Endothelial cell of umbilical vein (primary cell): ENCODE data around the gene GPR17. TPM values are rescaled to one million over a fixed set of nuclear protein-coding genes. Genes with fewer than 3 reads are reported as not detected.

Experiments used
- BruUV-seq: library from RNA; stranded (reverse); fragments of 400-500 nt; replicated peaks from 2 replicates; lab custom pipeline; 2021; lab: Mats Ljungman, UMichigan
- CTCF ChIA-PET: fragments of 300-600, 350-600 bp; sonication (Branson Sonifier 250); formaldehyde crosslinking; loops from one replicate; lab custom pipeline; 2021; ENCODE audit warnings: antibody characterized with exemption, inconsistent platforms; lab: Charles Lee
- POLR2A ChIA-PET: fragments of 300-600, 350-600 bp; sonication (Branson Sonifier 250); formaldehyde crosslinking; loops from one replicate; lab custom pipeline; 2021; ENCODE audit warnings: antibody characterized with exemption, inconsistent platforms; lab: Charles Lee
- DNase-seq: peaks from one replicate; pipeline ENCODE4 v3.0.0-alpha.2; 2011; ENCODE audit warnings: low read depth, low spot score
- FAIRE-seq: peaks from 2 replicates; lab custom pipeline; 2011; peaks lifted over from hg19 to GRCh38; lab: Jason Lieb, UNC
- H2AFZ ChIP-seq: 2 replicates; pipeline ENCODE4 v1.6.0; 2012; ENCODE audit warnings: low read depth, low read length, control low read depth, inconsistent platforms
- H3K27ac ChIP-seq: 2 replicates; pipeline ENCODE4 v1.5.1; 2011; ENCODE audit warnings: low read depth, mild to moderate bottlenecking, control low read depth, low read length, moderate library complexity; ENCODE audit not compliant: insufficient read depth
- H3K27me3 ChIP-seq, 2 experiments: 2 replicates each; pipeline versions ENCODE4 v1.6.0 to v1.6.1; 2011; ENCODE audit warnings: low read length in 2 of 2, mixed read lengths in 1 of 2; ENCODE audit not compliant: control insufficient read depth in 2 of 2, insufficient read depth in 2 of 2
- H3K36me3 ChIP-seq, 2 experiments: 2 replicates in 1 of 2; 3 replicates in 1 of 2; pipeline ENCODE4 v1.5.1; 2011; ENCODE audit warnings: low read length in 2 of 2, mild to moderate bottlenecking in 1 of 2, moderate library complexity in 1 of 2; ENCODE audit not compliant: control insufficient read depth in 2 of 2, insufficient read depth in 2 of 2; ENCODE audit errors: extremely low read depth in 1 of 2
- H3K4me1 ChIP-seq: 3 replicates; pipeline ENCODE4 v1.5.1; 2011; ENCODE audit warnings: mild to moderate bottlenecking, low read length; ENCODE audit not compliant: control insufficient read depth, insufficient read depth; ENCODE audit errors: extremely low read depth
- H3K4me2 ChIP-seq: 2 replicates; pipeline ENCODE4 v1.6.1; 2011; ENCODE audit warnings: low read length, control low read depth, mixed read lengths; ENCODE audit not compliant: insufficient read depth
- H3K4me3 ChIP-seq, 3 experiments: fragments of 200-600 bp in 1 of 3; sonication (generic), shearing (Covaris generic) in 1 of 3; replicated peaks in 1 of 3; 2 replicates each; pipeline ENCODE4 v1.5.1; 2011 to 2016; ENCODE audit warnings: control low read depth in 3 of 3, low read length in 3 of 3, mild to moderate bottlenecking in 2 of 3, inconsistent platforms in 1 of 3, low read depth in 1 of 3, moderate library complexity in 1 of 3; ENCODE audit not compliant: insufficient read depth in 1 of 3
- H3K79me2 ChIP-seq: 2 replicates; pipeline ENCODE4 v1.6.0; 2012; ENCODE audit warnings: low read length, inconsistent platforms; ENCODE audit not compliant: control insufficient read depth, insufficient read depth
- H3K9ac ChIP-seq: replicated peaks from 2 replicates; pipeline ENCODE3; 2011; ENCODE audit warnings: low read length, control low read depth; ENCODE audit not compliant: insufficient read depth; ENCODE audit errors: extremely low read depth
- H3K9me1 ChIP-seq: replicated peaks from 3 replicates; pipeline ENCODE4 v1.6.0; 2011; ENCODE audit warnings: mild to moderate bottlenecking, low read length; ENCODE audit not compliant: control insufficient read depth, insufficient read depth; ENCODE audit errors: extremely low read depth
- H3K9me3 ChIP-seq: replicated peaks from 2 replicates; pipeline ENCODE4 v1.5.1; 2012; ENCODE audit warnings: low read length, inconsistent platforms; ENCODE audit not compliant: control insufficient read depth, insufficient read depth
- H4K20me1 ChIP-seq: replicated peaks from 2 replicates; pipeline ENCODE3; 2011; ENCODE audit warnings: mild to moderate bottlenecking, low read length; ENCODE audit not compliant: control insufficient read depth, insufficient read depth; ENCODE audit errors: extremely low read depth
- EZH2 ChIP-seq: IDR thresholded peaks from 2 replicates; pipeline ENCODE4 v1.6.1; 2012; ENCODE audit warnings: borderline replicate concordance, low read depth, mild to moderate bottlenecking, moderate library complexity, low read length, inconsistent platforms; ENCODE audit not compliant: severe bottlenecking
- FOS ChIP-seq: IDR thresholded peaks from 2 replicates; pipeline ENCODE4 v1.6.1; 2011; ENCODE audit warnings: mild to moderate bottlenecking, low read length, moderate library complexity, borderline replicate concordance; ENCODE audit not compliant: insufficient read depth
- GATA2 ChIP-seq: IDR thresholded peaks from 2 replicates; pipeline ENCODE4 v1.7.0; 2011; ENCODE audit warnings: low read depth, mild to moderate bottlenecking, moderate library complexity, mixed read lengths, low read length; ENCODE audit not compliant: insufficient read length, insufficient read depth
- JUN ChIP-seq: IDR thresholded peaks from 2 replicates; pipeline ENCODE4 v1.6.1; 2011; ENCODE audit warnings: borderline replicate concordance, low read depth; ENCODE audit not compliant: insufficient read length, insufficient read depth
- MYC ChIP-seq: IDR thresholded peaks from one replicate; pipeline ENCODE4 v1.6.1; 2011; ENCODE audit warnings: mild to moderate bottlenecking, low read depth, low read length
- POLR2A ChIP-seq: IDR thresholded peaks from 2 replicates; pipeline ENCODE4 v1.6.1; 2012; ENCODE audit warnings: low read depth, mild to moderate bottlenecking, control low read depth, low read length
- POLR2AphosphoS5 ChIP-seq: IDR thresholded peaks from 2 replicates; pipeline ENCODE4 v1.6.1; 2012; ENCODE audit warnings: low read depth, mild to moderate bottlenecking, control low read depth, low read length, moderate library complexity; ENCODE audit not compliant: insufficient read depth
- dilution Hi-C: fragments of 300-500 bp; cut with MboI; formaldehyde crosslinking; loops from one replicate; pipeline ENCODE4 v1.15.0; 2019; ENCODE audit warnings: low sequenced_read_pairs; ENCODE audit not compliant: extremely low pct_ligation_motif_present
- intact Hi-C: fragments of 100-400 bp; cut with micrococcal nuclease; formaldehyde crosslinking; loops from one replicate; pipeline ENCODE4 v1.10.0; 2022
- polyA plus RNA-seq, 4 experiments: library from polyadenylated mRNA; depleted of rRNA in 3 of 4; stranded (reverse) in 3 of 4; unstranded in 1 of 4; fragments of >200 nt; gene quantifications; 2 replicates each; pipeline versions ENCODE4 v1.2.1 to v1.2.3, GENCODE V29; 2011 to 2012; ENCODE audit warnings: missing spikeins in 1 of 4
- total RNA-seq: library from RNA; stranded (reverse); gene quantifications from 2 replicates; pipeline ENCODE4 v1.2.3, GENCODE V29; 2021
- TF ChIP-seq, protein P1 (sequence below), 2 donors: IDR thresholded peaks; 1 replicate in 1 of 2; 2 replicates in 1 of 2; pipeline ENCODE4 v1.5.1; 2011; ENCODE audit warnings: low read length in 2 of 2, mild to moderate bottlenecking in 2 of 2, moderate library complexity in 2 of 2, control low read depth in 1 of 2, inconsistent platforms in 1 of 2, low read depth in 1 of 2; ENCODE audit not compliant: insufficient read depth in 1 of 2; ENCODE audit errors: extremely low read depth in 1 of 2
- TF ChIP-seq, protein P2 (sequence below): IDR thresholded peaks from 2 replicates; pipeline ENCODE4 v1.6.1; 2011; ENCODE audit not compliant: insufficient read depth, insufficient read length

The GPR17 gene
- total and polyA plus RNA-seq, 2 donors (not counting 3 experiments of a cell fraction or from before 2014, with no cell fraction given) = 0.10 TPM; not detected in 1

DNA sequence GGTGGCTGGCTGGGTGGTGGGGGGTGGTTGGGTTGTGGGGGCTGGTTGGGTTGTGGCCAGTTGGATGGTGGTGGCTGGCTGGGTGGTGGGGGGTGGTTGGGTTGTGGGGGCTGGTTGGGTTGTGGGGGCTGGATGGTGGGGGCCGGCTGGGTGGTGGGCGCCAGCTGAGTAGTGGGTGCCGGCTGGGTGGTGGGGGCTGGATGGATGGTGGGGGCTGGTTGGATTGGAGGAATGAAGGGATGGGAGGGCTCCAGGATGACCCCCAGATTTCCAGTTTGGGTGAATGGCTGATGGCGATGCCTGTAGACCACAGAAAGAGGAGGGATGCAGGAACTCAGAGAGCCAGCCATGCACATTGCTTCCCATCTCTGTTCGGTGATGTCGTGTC lies 26.8 kb upstream of the GPR17 start:
- H3K4me3 ChIP-seq = no peak overlapping the region
- DNase-seq (no peak), FAIRE-seq (no peak)
- ChIA-PET POLR2A (no interaction called here), CTCF (interaction anchor here (1.4 to 1.6 kb wide), 2 partner anchors 28 to 31 kb away, joined by 4 read pairs; no protein-coding TSS in a partner anchor)
- H3K9ac ChIP-seq = no peak overlapping the region
- H3K9me1 ChIP-seq = no peaks in the 10 kb centered on the region
- no peak overlapping the region for H3K4me2 ChIP-seq
- no peak overlapping the region for H3K27ac ChIP-seq
- H3K27me3 ChIP-seq = peaks cover under 1 to 2% of the 10 kb centered on the region in 2 experiments
- no peaks in the 10 kb centered on the region for H3K4me1 ChIP-seq
- H4K20me1 ChIP-seq = no peaks in the 10 kb centered on the region
- intact Hi-C loops = no loop called here
- H3K79me2 ChIP-seq = no peaks in the 10 kb centered on the region
- TF ChIP-seq EZH2 = no peak
- TF ChIP-seq, protein P1, sequence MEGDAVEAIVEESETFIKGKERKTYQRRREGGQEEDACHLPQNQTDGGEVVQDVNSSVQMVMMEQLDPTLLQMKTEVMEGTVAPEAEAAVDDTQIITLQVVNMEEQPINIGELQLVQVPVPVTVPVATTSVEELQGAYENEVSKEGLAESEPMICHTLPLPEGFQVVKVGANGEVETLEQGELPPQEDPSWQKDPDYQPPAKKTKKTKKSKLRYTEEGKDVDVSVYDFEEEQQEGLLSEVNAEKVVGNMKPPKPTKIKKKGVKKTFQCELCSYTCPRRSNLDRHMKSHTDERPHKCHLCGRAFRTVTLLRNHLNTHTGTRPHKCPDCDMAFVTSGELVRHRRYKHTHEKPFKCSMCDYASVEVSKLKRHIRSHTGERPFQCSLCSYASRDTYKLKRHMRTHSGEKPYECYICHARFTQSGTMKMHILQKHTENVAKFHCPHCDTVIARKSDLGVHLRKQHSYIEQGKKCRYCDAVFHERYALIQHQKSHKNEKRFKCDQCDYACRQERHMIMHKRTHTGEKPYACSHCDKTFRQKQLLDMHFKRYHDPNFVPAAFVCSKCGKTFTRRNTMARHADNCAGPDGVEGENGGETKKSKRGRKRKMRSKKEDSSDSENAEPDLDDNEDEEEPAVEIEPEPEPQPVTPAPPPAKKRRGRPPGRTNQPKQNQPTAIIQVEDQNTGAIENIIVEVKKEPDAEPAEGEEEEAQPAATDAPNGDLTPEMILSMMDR (IDR thresholded peaks at IDR 0.05; ENCODE audit: extremely low read depth in 1 of 2, insufficient read depth in 1 of 2, low read depth in 1 of 2, low read length in 2 of 2) = no peak
- TF ChIP-seq POLR2AphosphoS5 = no peak
- no peak for TF ChIP-seq GATA2
- TF ChIP-seq JUN = no peak
- no peak for TF ChIP-seq MYC
- TF ChIP-seq POLR2A = no peak
- TF ChIP-seq, protein P2, sequence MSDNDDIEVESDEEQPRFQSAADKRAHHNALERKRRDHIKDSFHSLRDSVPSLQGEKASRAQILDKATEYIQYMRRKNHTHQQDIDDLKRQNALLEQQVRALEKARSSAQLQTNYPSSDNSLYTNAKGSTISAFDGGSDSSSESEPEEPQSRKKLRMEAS = no peak
- no peak for TF ChIP-seq FOS
- H3K9me3 ChIP-seq = no peaks in the 10 kb centered on the region
- BruUV-seq = no TSS peak
- dilution Hi-C loops = no loop called here
- H3K36me3 ChIP-seq = no peaks in the 10 kb centered on the region
- no peak overlapping the region for H2AFZ ChIP-seq
